ENCODE data around the gene POLR2A.

Gene POLR2A

DNA sequence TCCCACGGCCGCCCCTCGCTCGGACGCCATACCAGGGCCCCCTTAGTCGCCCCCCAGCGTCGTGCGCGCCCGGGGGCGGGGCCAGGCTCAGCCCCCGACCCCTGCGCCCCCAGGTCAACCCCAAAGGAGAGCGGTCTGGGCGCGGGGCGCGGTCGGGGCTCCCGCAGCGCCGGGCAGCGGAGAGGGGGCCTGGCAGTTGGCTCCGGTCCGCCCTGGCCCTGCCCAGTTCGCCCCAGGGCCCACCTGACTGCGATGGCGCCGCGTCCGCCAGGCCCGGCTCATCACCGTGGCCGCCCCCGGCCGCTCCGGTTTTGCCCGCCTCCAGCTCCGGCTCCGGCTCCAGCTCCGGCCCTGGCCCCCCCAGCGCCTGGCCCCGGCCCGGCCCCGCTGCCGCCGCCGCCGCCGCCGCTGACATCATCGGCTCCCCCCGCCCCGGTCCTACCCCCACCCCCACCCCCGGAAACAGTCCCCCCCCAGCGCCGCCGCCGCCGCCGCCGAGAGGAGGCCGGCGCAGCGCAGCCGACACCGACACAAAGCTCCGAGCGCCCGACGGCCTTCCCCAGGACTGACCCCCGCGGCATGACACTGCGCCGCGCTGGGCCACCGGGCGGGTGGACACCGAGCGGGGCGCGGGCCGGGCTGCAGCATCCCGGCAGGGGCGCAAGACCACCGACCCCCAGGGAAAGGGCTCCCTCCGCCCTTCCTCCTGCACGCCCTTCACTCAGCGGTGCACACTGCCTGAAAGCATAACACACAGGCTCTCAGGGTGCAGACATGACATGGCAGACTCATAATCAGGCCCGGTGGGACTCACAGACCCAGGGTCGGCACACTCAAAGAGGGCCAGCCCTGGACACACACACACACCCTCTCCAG is 4.7 kb upstream of the POLR2A start, which contains the start of gene ZBTB4 (continued):
- TF ChIP-seq ZNF571 (tag by site-specific recombination; IDR thresholded peaks at IDR 0.05), result no peak
- no peak for TF ChIP-seq PRDM4 (tag by site-specific recombination; IDR thresholded peaks at IDR 0.05)
- peak; percentile 47; the same call in 1 of the 2 replicates for TF ChIP-seq ZNF2 (tag by site-specific recombination; IDR thresholded peaks at IDR 0.05)
- TF ChIP-seq PATZ1 (tag by site-specific recombination; IDR thresholded peaks at IDR 0.05), result peak; percentile 47; the same call in 1 of the 2 replicates
- TF ChIP-seq ZBTB6 (tag by site-specific recombination; IDR thresholded peaks at IDR 0.05), result peak; percentile 91
- TF ChIP-seq ZNF121 (tag by site-specific recombination; IDR thresholded peaks at IDR 0.05), result no peak
- TF ChIP-seq ZNF692 (tag by site-specific recombination; IDR thresholded peaks at IDR 0.05), result no peak
- peak; percentile 58; the same call in 1 of the 2 replicates for TF ChIP-seq ZNF561 (tag by site-specific recombination; IDR thresholded peaks at IDR 0.05; ENCODE audit: borderline replicate concordance)
- TF ChIP-seq, protein P1, sequence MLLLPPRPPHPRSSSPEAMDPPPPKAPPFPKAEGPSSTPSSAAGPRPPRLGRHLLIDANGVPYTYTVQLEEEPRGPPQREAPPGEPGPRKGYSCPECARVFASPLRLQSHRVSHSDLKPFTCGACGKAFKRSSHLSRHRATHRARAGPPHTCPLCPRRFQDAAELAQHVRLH (tag by site-specific recombination; IDR thresholded peaks at IDR 0.05), result no peak
- no peak for TF ChIP-seq ZNF792 (tag by site-specific recombination; IDR thresholded peaks at IDR 0.05)
- TF ChIP-seq ATF2 (tag by site-specific recombination; IDR thresholded peaks at IDR 0.05; ENCODE audit: low read depth), result no peak
- no peak for TF ChIP-seq ZNF544 (tag by site-specific recombination; IDR thresholded peaks at IDR 0.05)
- TF ChIP-seq ZNF777 (tag by site-specific recombination; IDR thresholded peaks at IDR 0.05; ENCODE audit: borderline replicate concordance), result peak; percentile 22; the same call in 1 of the 2 replicates
- no peak for TF ChIP-seq ZNF785 (tag by site-specific recombination; IDR thresholded peaks at IDR 0.05)
- TF ChIP-seq ZNF202 (tag by site-specific recombination; IDR thresholded peaks at IDR 0.05; ENCODE audit: borderline replicate concordance), result no peak
- TF ChIP-seq ZNF292 (tag by site-specific recombination; IDR thresholded peaks at IDR 0.05; ENCODE audit: borderline replicate concordance, low read depth), result no peak
- TF ChIP-seq ZNF391 (tag by site-specific recombination; IDR thresholded peaks at IDR 0.05; ENCODE audit: borderline replicate concordance, low read depth), result 0 out of 2 replicates have a peak, but pooled peaks have one; percentile 21
- TF ChIP-seq ZNF221 (tag by site-specific recombination; IDR thresholded peaks at IDR 0.05; ENCODE audit: borderline replicate concordance), result no peak
- TF ChIP-seq, protein P2, sequence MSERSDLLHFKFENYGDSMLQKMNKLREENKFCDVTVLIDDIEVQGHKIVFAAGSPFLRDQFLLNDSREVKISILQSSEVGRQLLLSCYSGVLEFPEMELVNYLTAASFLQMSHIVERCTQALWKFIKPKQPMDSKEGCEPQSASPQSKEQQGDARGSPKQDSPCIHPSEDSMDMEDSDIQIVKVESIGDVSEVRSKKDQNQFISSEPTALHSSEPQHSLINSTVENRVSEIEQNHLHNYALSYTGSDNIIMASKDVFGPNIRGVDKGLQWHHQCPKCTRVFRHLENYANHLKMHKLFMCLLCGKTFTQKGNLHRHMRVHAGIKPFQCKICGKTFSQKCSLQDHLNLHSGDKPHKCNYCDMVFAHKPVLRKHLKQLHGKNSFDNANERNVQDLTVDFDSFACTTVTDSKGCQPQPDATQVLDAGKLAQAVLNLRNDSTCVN (tag by site-specific recombination; optimal IDR thresholded peaks at IDR 0.05), result peak; percentile 40
- no peak for TF ChIP-seq ZNF10 (tag by site-specific recombination; IDR thresholded peaks at IDR 0.05)
- peak; percentile 96 for TF ChIP-seq ZNF600 (tag by site-specific recombination; IDR thresholded peaks at IDR 0.05)
- TF ChIP-seq ZNF248 (tag by site-specific recombination; IDR thresholded peaks at IDR 0.05), result no peak
- TF ChIP-seq, protein P3, sequence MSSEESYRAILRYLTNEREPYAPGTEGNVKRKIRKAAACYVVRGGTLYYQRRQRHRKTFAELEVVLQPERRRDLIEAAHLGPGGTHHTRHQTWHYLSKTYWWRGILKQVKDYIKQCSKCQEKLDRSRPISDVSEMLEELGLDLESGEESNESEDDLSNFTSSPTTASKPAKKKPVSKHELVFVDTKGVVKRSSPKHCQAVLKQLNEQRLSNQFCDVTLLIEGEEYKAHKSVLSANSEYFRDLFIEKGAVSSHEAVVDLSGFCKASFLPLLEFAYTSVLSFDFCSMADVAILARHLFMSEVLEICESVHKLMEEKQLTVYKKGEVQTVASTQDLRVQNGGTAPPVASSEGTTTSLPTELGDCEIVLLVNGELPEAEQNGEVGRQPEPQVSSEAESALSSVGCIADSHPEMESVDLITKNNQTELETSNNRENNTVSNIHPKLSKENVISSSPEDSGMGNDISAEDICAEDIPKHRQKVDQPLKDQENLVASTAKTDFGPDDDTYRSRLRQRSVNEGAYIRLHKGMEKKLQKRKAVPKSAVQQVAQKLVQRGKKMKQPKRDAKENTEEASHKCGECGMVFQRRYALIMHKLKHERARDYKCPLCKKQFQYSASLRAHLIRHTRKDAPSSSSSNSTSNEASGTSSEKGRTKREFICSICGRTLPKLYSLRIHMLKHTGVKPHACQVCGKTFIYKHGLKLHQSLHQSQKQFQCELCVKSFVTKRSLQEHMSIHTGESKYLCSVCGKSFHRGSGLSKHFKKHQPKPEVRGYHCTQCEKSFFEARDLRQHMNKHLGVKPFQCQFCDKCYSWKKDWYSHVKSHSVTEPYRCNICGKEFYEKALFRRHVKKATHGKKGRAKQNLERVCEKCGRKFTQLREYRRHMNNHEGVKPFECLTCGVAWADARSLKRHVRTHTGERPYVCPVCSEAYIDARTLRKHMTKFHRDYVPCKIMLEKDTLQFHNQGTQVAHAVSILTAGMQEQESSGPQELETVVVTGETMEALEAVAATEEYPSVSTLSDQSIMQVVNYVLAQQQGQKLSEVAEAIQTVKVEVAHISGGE (tag by site-specific recombination; conservative IDR thresholded peaks at IDR 0.05; ENCODE audit: low read depth), result no peak
- peak; percentile 40; the same call in 1 of the 2 replicates for TF ChIP-seq GLIS2 (tag by site-specific recombination; IDR thresholded peaks at IDR 0.05)

Measured in HEK293 (cell line).